SK-N-MC (cell line): ENCODE data around the gene TPRN.

ENCODE experiments used
- EZH2 ChIP-seq: fragments of 200-600 bp; sonication (generic); IDR thresholded peaks from one replicate; pipeline ENCODE4 v1.6.1; 2017; ENCODE audit warnings: antibody characterized with exemption
- POLR2AphosphoS5 ChIP-seq: IDR thresholded peaks from 2 replicates; pipeline ENCODE4 v1.6.1; 2012; ENCODE audit warnings: mild to moderate bottlenecking, low read depth, low read length, borderline replicate concordance

GRCh38 chr9:137206602-137207001 is 6.1 kb upstream of the TPRN start:
- TF ChIP-seq POLR2AphosphoS5 (no peak), EZH2 (no peak)
